Smooth muscle cell (in vitro differentiated cells): Measurements from ENCODE around the gene SLC4A8. TPM values are rescaled to one million over a fixed set of nuclear protein-coding genes. Genes with fewer than 3 reads are reported as not detected.

ENCODE experiments used
- DNase-seq: peaks from one replicate; lab custom pipeline; 2025; ENCODE audit not compliant: unreplicated experiment; lab: John Stamatoyannopoulos, UW
- H2AFZ ChIP-seq: fragments of 200-600 bp; sonication (generic); 2 replicates; pipeline ENCODE4 v1.6.0; 2016; ENCODE audit warnings: antibody characterized with exemption, low read depth, mild to moderate bottlenecking
- H3F3A ChIP-seq: fragments of 200-600 bp; sonication (generic); 2 replicates; pipeline ENCODE4 v1.6.0; 2017; ENCODE audit warnings: antibody characterized with exemption, low read depth
- H3K27ac ChIP-seq: fragments of 200-600 bp; sonication (generic); 2 replicates; pipeline ENCODE4 v1.5.1; 2016; ENCODE audit warnings: low read depth, mild to moderate bottlenecking
- H3K27me3 ChIP-seq: fragments of 200-600 bp; sonication (generic); 2 replicates; pipeline ENCODE4 v1.6.1; 2016; ENCODE audit warnings: low read depth, mild to moderate bottlenecking
- H3K36me3 ChIP-seq: fragments of 200-600 bp; sonication (generic); 2 replicates; pipeline ENCODE4 v1.5.1; 2016; ENCODE audit warnings: low read depth
- H3K4me1 ChIP-seq: fragments of 200-600 bp; sonication (generic); 2 replicates; pipeline ENCODE4 v1.5.1; 2016; ENCODE audit warnings: low read depth
- H3K4me2 ChIP-seq: fragments of 200-600 bp; sonication (generic); 2 replicates; pipeline ENCODE4 v1.6.0; 2016; ENCODE audit warnings: mild to moderate bottlenecking
- H3K4me3 ChIP-seq: fragments of 200-600 bp; sonication (generic); 2 replicates; pipeline ENCODE4 v1.5.1; 2016; ENCODE audit warnings: mild to moderate bottlenecking
- H3K79me2 ChIP-seq: fragments of 200-600 bp; sonication (generic); 2 replicates; pipeline ENCODE4 v1.6.0; 2016; ENCODE audit warnings: low read depth, mild to moderate bottlenecking
- H3K9ac ChIP-seq: fragments of 200-600 bp; sonication (generic); 2 replicates; pipeline ENCODE4 v1.6.0; 2016; ENCODE audit warnings: low read depth
- H3K9me3 ChIP-seq: fragments of 200-600 bp; sonication (generic); replicated peaks from 2 replicates; pipeline ENCODE4 v1.5.1; 2016; ENCODE audit warnings: low read depth
- H4K20me1 ChIP-seq: fragments of 200-600 bp; sonication (generic); 2 replicates; pipeline ENCODE4 v1.6.0; 2016; ENCODE audit warnings: low read depth
- CTCF ChIP-seq: fragments of 200-600 bp; sonication (generic); IDR thresholded peaks from 2 replicates; pipeline ENCODE4 v1.5.1; 2017; ENCODE audit warnings: borderline replicate concordance, mild to moderate bottlenecking, antibody characterized with exemption; ENCODE audit not compliant: insufficient read depth, poor library complexity, severe bottlenecking
- WGBS: methylation state at CpG from one replicate; pipeline ENCODE4 v1.1.7; 2016; ENCODE audit warnings: low lambda C conversion rate; 5-methylcytosine and 5-hydroxymethylcytosine counted together
- polyA plus RNA-seq: library from polyadenylated mRNA; unstranded; fragments of >200 nt; fragmentation: Nextera tagmentation; extraction: Ambion mirVana; gene quantifications from 2 replicates; pipeline ENCODE4 v1.2.1, GENCODE V29; 2016
- total RNA-seq: library from RNA; depleted of rRNA; stranded (reverse); fragments of >200 nt; gene quantifications from 2 replicates; pipeline ENCODE4 v1.2.3, GENCODE V29; 2014

Gene SLC4A8
- total and polyA plus RNA-seq, 2 experiments from 2014 or later: 1.00 to 5.2 TPM

- no peaks in the 10 kb centered on the region for H3K4me1 ChIP-seq
- H3K4me3 ChIP-seq: no peak overlapping the region
- H3K27ac ChIP-seq: no peak overlapping the region
- no peaks in the 10 kb centered on the region for H3F3A ChIP-seq
- no peaks in the 10 kb centered on the region for H3K27me3 ChIP-seq
- TF ChIP-seq CTCF: no peak
- H3K36me3 ChIP-seq: no peaks in the 10 kb centered on the region
- no peaks in the 10 kb centered on the region for H3K79me2 ChIP-seq
- no peak overlapping the region for H3K4me2 ChIP-seq
- H2AFZ ChIP-seq: no peak overlapping the region
- no peaks in the 10 kb centered on the region for H3K9me3 ChIP-seq
- no peak overlapping the region for H3K9ac ChIP-seq
- H4K20me1 ChIP-seq: no peaks in the 10 kb centered on the region
- 89% methylated on average over 4 of the region's 4 CpGs for WGBS
- no peak for DNase-seq
These were observed 20.9 kb upstream of the SLC4A8 start for GRCh38 chr12:51403681-51404136.

- Histone ChIP-seq H3K4me1 (no peaks in the 10 kb centered on the region), H4K20me1 (no peaks in the 10 kb centered on the region), H3K79me2 (no peaks in the 10 kb centered on the region), H3K9ac (no peak overlapping the region), H3K36me3 (no peaks in the 10 kb centered on the region), H3K4me2 (no peak overlapping the region), H3K4me3 (no peak overlapping the region), H3K27me3 (no peaks in the 10 kb centered on the region), H2AFZ (no peak overlapping the region), H3K9me3 (no peaks in the 10 kb centered on the region), H3K27ac (no peak overlapping the region), H3F3A (peaks cover 3% of the 10 kb centered on the region)
- no peak for TF ChIP-seq CTCF
- DNase-seq: no peak
- WGBS: over 99% methylated on average over 3 of the region's 3 CpGs
These were observed 20.0 kb upstream of the SLC4A8 start for GRCh38 chr12:51404627-51405026.

GRCh38 chr12:51405801-51406207 lies 18.8 kb upstream of the SLC4A8 start:
- Histone ChIP-seq H3K9ac (no peak overlapping the region), H3K27ac (no peak overlapping the region), H2AFZ (no peak overlapping the region), H4K20me1 (no peaks in the 10 kb centered on the region), H3K36me3 (no peaks in the 10 kb centered on the region), H3K9me3 (no peaks in the 10 kb centered on the region), H3K4me3 (no peak overlapping the region), H3K4me2 (no peak overlapping the region), H3K27me3 (no peaks in the 10 kb centered on the region), H3F3A (peaks cover 3% of the 10 kb centered on the region), H3K79me2 (no peaks in the 10 kb centered on the region), H3K4me1 (no peaks in the 10 kb centered on the region)
- WGBS: 89% methylated on average over 3 of the region's 3 CpGs
- no peak for TF ChIP-seq CTCF
- no peak for DNase-seq

- 89% methylated on average over 3 of the region's 3 CpGs for WGBS
- no peak overlapping the region for H3K27ac ChIP-seq
- no peaks in the 10 kb centered on the region for H3K27me3 ChIP-seq
- no peaks in the 10 kb centered on the region for H3K36me3 ChIP-seq
- no peaks in the 10 kb centered on the region for H3K9me3 ChIP-seq
- H3K4me3 ChIP-seq: no peak overlapping the region
- no peak overlapping the region for H2AFZ ChIP-seq
- H3K4me1 ChIP-seq: no peaks in the 10 kb centered on the region
- H3F3A ChIP-seq: peaks cover 3% of the 10 kb centered on the region
- H3K79me2 ChIP-seq: no peaks in the 10 kb centered on the region
- H3K4me2 ChIP-seq: no peak overlapping the region
- H3K9ac ChIP-seq: no peak overlapping the region
- DNase-seq: no peak
- no peak for TF ChIP-seq CTCF
- H4K20me1 ChIP-seq: no peaks in the 10 kb centered on the region
These were observed 18.3 kb upstream of the SLC4A8 start for GRCh38 chr12:51406290-51406689.
